Large intestine (tissue), 3 donors: ENCODE results near the gene HSPB7. TPM values are rescaled to one million over a fixed set of nuclear protein-coding genes. Genes with fewer than 3 reads are reported as not detected.
"Not testable (repeated sequence)": the region's sequence is repeated elsewhere in the genome, so short reads cannot be mapped to it uniquely, and the experiment has no call there.

Experiments used
- DNase-seq, 2 donors: peaks; one replicate each; pipeline versions ENCODE4 v3.0.0 to v3.0.0-alpha.2; 2013
- H3K27ac ChIP-seq: one replicate; pipeline ENCODE4 v1.5.1; 2013; ENCODE audit warnings: low read length
- H3K27me3 ChIP-seq: 2 replicates; pipeline ENCODE4 v1.6.1; 2013; ENCODE audit warnings: low read length; ENCODE audit not compliant: control insufficient read depth, insufficient read depth
- H3K36me3 ChIP-seq: 2 replicates; pipeline ENCODE4 v1.6.1; 2013; ENCODE audit warnings: low read length; ENCODE audit not compliant: control insufficient read depth, insufficient read depth
- H3K4me1 ChIP-seq: one replicate; pipeline ENCODE4 v1.6.1; 2013; ENCODE audit warnings: low read length; ENCODE audit not compliant: control insufficient read depth, insufficient read depth
- H3K4me3 ChIP-seq: one replicate; pipeline ENCODE4 v1.5.1; 2013; ENCODE audit warnings: low read length
- H3K9me3 ChIP-seq: one replicate; pipeline ENCODE4 v1.6.1; 2013; ENCODE audit warnings: mild to moderate bottlenecking, low read depth, low read length, moderate library complexity; ENCODE audit not compliant: control insufficient read depth
- WGBS: methylation state at CpG from one replicate; pipeline ENCODE4 v1.1.5; 2013; ENCODE audit warnings: low lambda C conversion rate; ENCODE audit not compliant: insufficient coverage; 5-methylcytosine and 5-hydroxymethylcytosine counted together
- polyA plus RNA-seq: library from polyadenylated mRNA; unstranded; fragments of 120-200 nt; gene quantifications from one replicate; pipeline ENCODE4 v1.2.1, GENCODE V29; 2013

HSPB7 gene
- polyA plus RNA-seq, 1 donor, result 13.2 TPM

GRCh38 chr1:16050328-16050727, 32.5 kb upstream of the HSPB7 start:
- no peaks in the 10 kb centered on the region for H3K36me3 ChIP-seq
- no peaks in the 10 kb centered on the region for H3K27me3 ChIP-seq
- H3K9me3 ChIP-seq, result no peaks in the 10 kb centered on the region
- H3K27ac ChIP-seq, result no peak overlapping the region
- no peak for DNase-seq
- peaks cover 9% of the 10 kb centered on the region for H3K4me1 ChIP-seq
- no peak overlapping the region for H3K4me3 ChIP-seq
- WGBS, result no CpG with 5 or more reads among the region's 7 CpGs

DNA sequence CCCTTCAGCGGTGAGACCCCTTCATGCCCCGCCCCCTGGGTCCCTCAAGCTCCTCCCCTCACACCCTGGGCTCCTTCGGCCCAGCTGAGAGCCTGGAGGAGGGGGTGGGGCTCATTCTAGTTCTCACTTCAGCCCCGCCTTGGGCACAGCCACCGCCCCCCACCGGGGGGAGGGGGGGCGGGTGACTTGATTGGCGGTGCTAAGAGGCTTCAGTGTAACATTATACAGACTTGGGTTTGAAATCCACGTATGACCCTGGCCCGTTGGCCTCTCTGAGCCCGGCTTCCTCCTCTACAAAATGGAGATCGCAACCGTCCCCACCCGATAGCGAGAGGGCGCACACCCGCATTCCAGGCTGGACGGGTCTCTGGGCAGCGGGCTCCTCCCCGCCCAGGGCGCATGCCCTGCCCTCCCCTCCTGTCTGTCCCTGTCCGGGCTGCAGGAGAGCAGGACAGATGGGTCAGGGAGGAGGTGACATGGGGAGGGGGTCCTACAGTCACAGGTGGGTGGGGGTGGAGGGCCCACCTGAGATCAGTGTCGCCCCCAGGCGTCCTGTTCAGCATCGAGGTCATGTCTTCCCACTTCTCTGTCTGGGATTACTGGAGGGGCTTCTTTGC, 30.8 kb upstream of the HSPB7 start:
- H3K4me1 ChIP-seq, result peaks cover 9% of the 10 kb centered on the region
- no peak overlapping the region for H3K27ac ChIP-seq
- WGBS, result no CpG with 5 or more reads among the region's 25 CpGs
- peak; percentile 50 to 58 for DNase-seq
- H3K4me3 ChIP-seq, result peak overlapping the region; percentile 45
- H3K27me3 ChIP-seq, result no peaks in the 10 kb centered on the region
- no peaks in the 10 kb centered on the region for H3K9me3 ChIP-seq
- no peaks in the 10 kb centered on the region for H3K36me3 ChIP-seq

DNA sequence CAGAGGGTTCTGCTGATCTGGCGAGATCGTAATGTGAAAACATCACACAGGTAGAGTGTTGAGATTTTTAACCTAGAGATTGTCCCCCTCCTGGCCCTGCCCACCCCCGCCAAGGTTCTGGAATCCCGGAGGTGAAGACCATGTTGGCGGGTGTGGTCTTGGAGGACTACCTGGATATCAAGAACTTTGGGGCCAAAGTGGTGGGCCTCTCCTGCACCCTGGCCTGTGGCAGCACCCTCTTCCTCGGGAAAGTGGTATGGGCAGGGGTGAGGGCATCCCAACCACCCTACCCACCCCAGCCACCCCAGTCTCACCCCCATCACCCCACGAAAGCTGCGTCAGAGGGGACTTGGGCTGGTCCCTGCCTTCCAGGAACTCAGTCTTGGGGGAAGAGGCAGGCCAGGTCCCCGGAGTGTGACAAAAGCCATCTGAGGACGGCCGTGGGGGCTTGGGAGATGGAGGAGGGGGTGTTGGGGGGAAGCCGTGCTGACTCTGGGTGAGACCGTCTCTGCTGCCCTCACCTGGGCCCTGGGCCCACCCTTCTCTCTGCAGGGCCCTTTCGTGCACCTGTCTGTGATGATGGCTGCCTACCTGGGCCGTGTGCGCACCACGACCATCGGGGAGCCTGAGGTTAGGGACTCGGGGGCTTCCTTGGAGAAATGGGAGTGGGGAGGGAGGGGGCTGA, 30.1 kb upstream of the HSPB7 start:
- H3K4me1 ChIP-seq, result peaks cover 9% of the 10 kb centered on the region
- H3K27me3 ChIP-seq, result no peaks in the 10 kb centered on the region
- DNase-seq, result no peak
- H3K36me3 ChIP-seq, result no peaks in the 10 kb centered on the region
- no CpG with 5 or more reads among the region's 19 CpGs for WGBS
- no peaks in the 10 kb centered on the region for H3K9me3 ChIP-seq
- H3K27ac ChIP-seq, result no peak overlapping the region
- H3K4me3 ChIP-seq, result peak overlapping the region; percentile 45

GRCh38 chr1:16046842-16047241, 29.0 kb upstream of the HSPB7 start:
- Histone ChIP-seq H3K36me3 (no peaks in the 10 kb centered on the region), H3K27ac (no peak overlapping the region), H3K4me3 (no peak overlapping the region), H3K9me3 (no peaks in the 10 kb centered on the region), H3K27me3 (no peaks in the 10 kb centered on the region), H3K4me1 (peaks cover 9% of the 10 kb centered on the region)
- no peak for DNase-seq
- no CpG with 5 or more reads among the region's 7 CpGs for WGBS

DNA sequence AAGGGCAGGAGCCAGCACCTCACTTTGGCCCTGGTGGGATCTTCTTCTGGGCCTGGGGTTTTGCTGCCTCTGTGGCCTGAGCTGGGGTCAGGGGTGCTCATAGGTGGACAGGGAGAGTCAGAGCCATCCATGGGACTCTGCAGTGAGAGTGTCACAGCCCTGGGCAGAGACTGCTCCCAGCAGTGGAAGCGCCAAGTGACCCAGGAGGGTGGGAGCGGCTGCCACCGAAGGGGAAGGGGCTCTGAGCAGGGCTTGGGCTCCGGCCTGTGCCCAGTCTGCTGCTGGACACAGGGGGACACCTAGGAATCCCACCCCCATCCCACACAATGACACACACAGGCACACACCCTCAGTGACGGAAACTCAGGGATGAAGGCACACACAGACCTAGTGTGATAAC, 26.1 kb upstream of the HSPB7 start:
- Histone ChIP-seq H3K27me3 (no peaks in the 10 kb centered on the region), H3K36me3 (no peaks in the 10 kb centered on the region), H3K9me3 (no peaks in the 10 kb centered on the region), H3K4me1 (peaks cover 5% of the 10 kb centered on the region), H3K4me3 (no peak overlapping the region), H3K27ac (no peak overlapping the region)
- no CpG with 5 or more reads among the region's 5 CpGs for WGBS
- DNase-seq, result no peak

- peaks cover 2% of the 10 kb centered on the region for H3K4me1 ChIP-seq
- no peak within 1 kb of the TSS for H3K4me3 ChIP-seq
- no peaks in the 10 kb centered on the region for H3K36me3 ChIP-seq
- H3K27me3 ChIP-seq, result no peaks in the 10 kb centered on the region
- H3K9me3 ChIP-seq, result no peaks in the 10 kb centered on the region
- H3K27ac ChIP-seq, result no peak within 1 kb of the TSS
- no CpG with 5 or more reads among the region's 7 CpGs for WGBS
- DNase-seq, result no peak
Measured at GRCh38 chr1:16043521-16043920, 25.7 kb upstream of the HSPB7 start, which contains the start of gene CLCNKB. TSS of gene CLCNKB (plus strand) at chr1:16043782. CDS start at chr1:16044493, 711 bp downstream.

DNA sequence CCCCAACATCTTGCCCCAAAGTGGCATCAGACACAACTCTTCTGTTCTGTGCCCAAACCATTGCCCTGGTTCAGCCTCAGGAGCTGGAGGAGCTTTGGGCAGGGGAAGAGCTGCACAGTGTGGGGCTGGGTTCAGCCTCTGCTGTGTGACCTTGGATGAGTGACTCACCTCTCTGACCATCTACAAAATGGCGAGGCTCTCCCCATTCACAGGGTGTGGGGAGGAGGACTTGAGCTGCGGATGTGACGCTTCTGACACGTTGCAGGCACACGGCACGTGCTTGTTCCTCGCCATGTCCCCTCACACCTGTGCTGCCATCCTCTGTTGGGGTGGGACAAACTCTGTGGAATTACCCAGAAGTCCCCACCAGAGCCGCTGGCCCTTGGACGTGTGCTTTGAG, 24.8 kb upstream of the HSPB7 start:
- not testable (repeated sequence) for H3K27ac ChIP-seq, H3K9me3 ChIP-seq, H3K4me3 ChIP-seq, H3K36me3 ChIP-seq, H3K4me1 ChIP-seq, DNase-seq, H3K27me3 ChIP-seq
- WGBS, result no CpG with 5 or more reads among the region's 9 CpGs

- no peak overlapping the region for H3K27ac ChIP-seq
- WGBS, result no CpG with 5 or more reads among the region's 9 CpGs
- no peaks in the 10 kb centered on the region for H3K27me3 ChIP-seq
- no peaks in the 10 kb centered on the region for H3K36me3 ChIP-seq
- no peak for DNase-seq
- H3K9me3 ChIP-seq, result no peaks in the 10 kb centered on the region
- no peaks in the 10 kb centered on the region for H3K4me1 ChIP-seq
- no peak overlapping the region for H3K4me3 ChIP-seq
Measured at GRCh38 chr1:16042096-16042495, 24.3 kb upstream of the HSPB7 start.

DNA sequence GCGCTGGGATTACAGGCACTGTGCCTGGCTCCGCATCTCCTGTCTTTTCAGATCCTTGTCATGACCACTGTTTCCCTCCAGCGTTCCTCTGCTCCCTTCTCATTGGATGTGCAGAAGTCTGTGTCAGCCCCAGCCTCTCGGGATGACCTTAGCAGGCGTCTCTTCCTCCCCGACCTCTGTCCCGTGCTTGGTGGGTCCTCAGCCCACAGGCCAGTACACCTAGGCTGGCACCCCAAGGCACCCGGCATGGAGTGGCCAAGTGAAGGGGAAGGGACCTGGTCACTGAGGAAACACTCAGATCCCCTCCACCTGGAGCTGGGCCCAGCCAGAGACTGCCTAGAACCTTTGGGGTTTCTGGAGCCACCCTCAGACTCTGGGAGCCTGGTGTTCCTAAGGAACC, 23.4 kb upstream of the HSPB7 start:
- no peaks in the 10 kb centered on the region for H3K4me1 ChIP-seq
- no peaks in the 10 kb centered on the region for H3K36me3 ChIP-seq
- H3K27ac ChIP-seq, result no peak overlapping the region
- DNase-seq, result no peak
- H3K27me3 ChIP-seq, result no peaks in the 10 kb centered on the region
- H3K9me3 ChIP-seq, result no peaks in the 10 kb centered on the region
- no CpG with 5 or more reads among the region's 8 CpGs for WGBS
- H3K4me3 ChIP-seq, result no peak overlapping the region

DNA sequence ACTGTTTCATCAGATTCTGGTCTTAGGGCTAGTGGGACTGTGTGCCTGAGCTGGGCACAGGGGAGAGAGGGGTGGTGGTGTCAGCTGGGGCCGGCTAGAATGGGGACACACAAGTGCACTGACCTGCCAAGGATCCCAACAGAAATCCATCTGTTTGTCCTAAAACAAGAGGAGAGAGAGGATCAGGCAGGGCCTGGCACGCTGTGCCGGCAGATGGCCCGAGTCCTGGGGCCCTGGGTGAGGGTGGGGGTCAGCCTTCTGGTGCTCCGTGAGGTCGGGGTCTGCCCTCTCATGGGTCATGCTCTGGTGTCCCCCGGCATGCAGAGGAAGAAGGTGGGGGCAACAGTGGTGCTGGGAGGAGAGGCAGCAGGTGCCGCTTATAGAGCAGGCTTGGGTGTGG, 22.0 kb upstream of the HSPB7 start:
- not testable (repeated sequence) for H3K27ac ChIP-seq, H3K9me3 ChIP-seq, H3K27me3 ChIP-seq, H3K4me1 ChIP-seq, H3K36me3 ChIP-seq, DNase-seq, H3K4me3 ChIP-seq
- WGBS, result no CpG with 5 or more reads among the region's 8 CpGs

DNA sequence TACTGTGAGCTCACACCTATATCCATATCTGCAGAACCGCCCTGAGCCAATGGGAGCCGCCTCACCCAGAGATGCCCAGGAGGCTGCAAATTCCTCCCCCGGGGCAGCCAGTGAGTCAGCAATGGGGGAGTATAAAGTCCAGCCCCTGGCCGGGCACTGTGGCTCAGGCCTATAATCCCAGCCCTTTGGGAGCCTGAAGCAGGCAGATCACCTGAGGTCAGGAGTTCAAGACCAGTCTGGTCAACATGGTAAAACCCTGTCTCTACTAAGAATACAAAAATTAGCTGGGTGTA, 20.7 kb upstream of the HSPB7 start:
- no peaks in the 10 kb centered on the region for H3K27me3 ChIP-seq
- no peaks in the 10 kb centered on the region for H3K4me1 ChIP-seq
- no peak overlapping the region for H3K4me3 ChIP-seq
- H3K36me3 ChIP-seq, result no peaks in the 10 kb centered on the region
- no CpG with 5 or more reads among the region's 4 CpGs for WGBS
- H3K27ac ChIP-seq, result no peak overlapping the region
- DNase-seq, result peak in 1 of 2 donors; percentile 26
- no peaks in the 10 kb centered on the region for H3K9me3 ChIP-seq
